OCI-LY7 (cell line): ENCODE measurements around the gene P4HTM. TPM values are rescaled to one million over a fixed set of nuclear protein-coding genes. Genes with fewer than 3 reads are reported as not detected.
A peak's percentile ranks its signal among the peaks of the same experiment; 100 is the strongest.

ENCODE experiments used
- BruUV-seq: library from RNA; stranded (reverse); fragments of 400-500 nt; replicated peaks from 2 replicates; lab custom pipeline; 2021; lab: Mats Ljungman, UMichigan
- CTCF ChIA-PET: fragments of 300-600 bp; sonication (Branson Sonifier 250); formaldehyde crosslinking; loops from one replicate; lab custom pipeline; 2022; ENCODE audit warnings: antibody characterized with exemption; ENCODE audit not compliant: unreplicated experiment; lab: Charles Lee
- POLR2A ChIA-PET: fragments of 300-600 bp; sonication (Branson Sonifier 250); formaldehyde crosslinking; loops from one replicate; lab custom pipeline; 2022; ENCODE audit warnings: antibody characterized with exemption; lab: Charles Lee
- DNase-seq: peaks from one replicate; pipeline ENCODE4 v3.0.0-alpha.2; 2015; ENCODE audit warnings: low spot score
- H2AFZ ChIP-seq: fragments of 200-600 bp; sonication (generic), shearing (Covaris generic); 2 replicates; pipeline ENCODE4 v1.6.1; 2014; ENCODE audit warnings: mild to moderate bottlenecking, antibody characterized with exemption, low read length, moderate library complexity
- H3K27ac ChIP-seq: fragments of 200-600 bp; sonication (generic); 2 replicates; pipeline ENCODE4 v1.5.1; 2014; ENCODE audit warnings: mixed run types, low read depth, mild to moderate bottlenecking, moderate library complexity, low read length, inconsistent platforms; ENCODE audit not compliant: poor library complexity, severe bottlenecking
- H3K36me3 ChIP-seq: fragments of 200-600 bp; sonication (generic); 2 replicates; pipeline ENCODE4 v1.6.1; 2014; ENCODE audit warnings: mild to moderate bottlenecking, antibody characterized with exemption, low read length, moderate library complexity, mixed read lengths; ENCODE audit not compliant: insufficient read depth
- H3K4me1 ChIP-seq: fragments of 200-600 bp; sonication (generic); 2 replicates; pipeline ENCODE4 v1.5.1; 2014; ENCODE audit warnings: mild to moderate bottlenecking, low read length; ENCODE audit not compliant: insufficient read depth, poor library complexity, severe bottlenecking
- H3K4me2 ChIP-seq: fragments of 200-600 bp; sonication (generic); 2 replicates; pipeline ENCODE4 v1.6.1; 2014; ENCODE audit warnings: mild to moderate bottlenecking, low read length
- H3K4me3 ChIP-seq: fragments of 200-600 bp; sonication (generic); 2 replicates; pipeline ENCODE4 v1.5.1; 2014; ENCODE audit warnings: mild to moderate bottlenecking, low read depth, low read length; ENCODE audit not compliant: poor library complexity, severe bottlenecking
- H3K79me2 ChIP-seq: fragments of 200-600 bp; sonication (generic); 2 replicates; pipeline ENCODE4 v1.6.1; 2016; ENCODE audit warnings: low read depth, mild to moderate bottlenecking, low read length, moderate library complexity, mixed read lengths; ENCODE audit not compliant: insufficient read depth
- H3K9me2 ChIP-seq: fragments of 200-600 bp; sonication (generic); 2 replicates; pipeline ENCODE4 v1.6.1; 2016; ENCODE audit warnings: mild to moderate bottlenecking, low read length, mixed read lengths; ENCODE audit not compliant: insufficient read depth
- H3K9me3 ChIP-seq: fragments of 200-600 bp; sonication (generic); 2 replicates; pipeline ENCODE4 v1.6.1; 2014; ENCODE audit warnings: mild to moderate bottlenecking, mixed run types, low read length, mixed read lengths
- H4K20me1 ChIP-seq: fragments of 200-600 bp; sonication (generic); 2 replicates; pipeline ENCODE4 v1.6.1; 2014; ENCODE audit warnings: mild to moderate bottlenecking, antibody characterized with exemption, low read length, moderate library complexity, mixed read lengths; ENCODE audit not compliant: insufficient read depth
- CTCF ChIP-seq: fragments of 200-600 bp; sonication (generic); conservative IDR thresholded peaks from 2 replicates; pipeline ENCODE4 v1.5.1; 2014; ENCODE audit warnings: mild to moderate bottlenecking, antibody characterized with exemption, low read length, moderate library complexity, mixed read lengths
- EZH2phosphoT487 ChIP-seq: fragments of 200-600 bp; sonication (generic); IDR thresholded peaks from 2 replicates; pipeline ENCODE4 v1.6.1; 2018; ENCODE audit warnings: low read depth, borderline replicate concordance, mild to moderate bottlenecking, mixed run types, antibody characterized with exemption, low read length, moderate library complexity, mixed read lengths
- intact Hi-C: fragments of 100-400 bp; cut with micrococcal nuclease; formaldehyde crosslinking; loops from one replicate; pipeline ENCODE4 v1.10.0; 2022; ENCODE audit not compliant: unreplicated experiment
- total RNA-seq, 2 experiments: library from RNA; depleted of rRNA in 1 of 2; stranded (reverse); fragments of >200 nt in 1 of 2; shearing (Covaris generic) in 1 of 2; gene quantifications; 2 replicates each; pipeline ENCODE4 v1.2.3, GENCODE V29; 2014 to 2022

Gene P4HTM
- total RNA-seq, 2 experiments from 2014 or later: 36.9 to 45.3 TPM

GRCh38 chr3:49021813-49022687 is 32.0 kb downstream of the P4HTM start, which contains the start of gene NDUFAF3:
TSS of gene NDUFAF3 (plus strand) at chr3:49022121. CDS start at chr3:49022145, 24 bp downstream.
- DNase-seq: peak; percentile 99
- BruUV-seq: no TSS peak
- Histone ChIP-seq H3K9me2 (no peaks in the 10 kb centered on the region), H3K79me2 (peaks cover 41% of the 10 kb centered on the region; the same call in 1 of the 2 replicates), H3K4me1 (peaks cover 65% of the 10 kb centered on the region), H3K27ac (peak within 1 kb of the TSS; percentile 93), H3K9me3 (no peaks in the 10 kb centered on the region), H3K36me3 (peaks cover 48% of the 10 kb centered on the region), H3K4me3 (peak within 1 kb of the TSS; percentile 80), H4K20me1 (0 out of 2 replicates have a peak, but pooled peaks cover 4% of the 10 kb centered on the region), H2AFZ (peak within 1 kb of the TSS; percentile 36; the same call in 1 of the 2 replicates), H3K4me2 (peak within 1 kb of the TSS; percentile 93)
- TF ChIP-seq CTCF (peak; percentile 84), EZH2phosphoT487 (no peak)
- CTCF ChIA-PET: interaction anchor here (0.6 kb wide), 1 partner anchor 734 kb away, joined by 3 read pairs; no protein-coding TSS in a partner anchor
- POLR2A ChIA-PET: interaction anchor here (0.6 to 4.4 kb wide), 8 partner anchors 14 to 382 kb away, joined by 3 to 42 read pairs (median 4); partner anchors contain the start of genes P4HTM, QRICH1 and WDR6
- intact Hi-C loops: loop anchor here (1.0 to 5.0 kb wide), 4 partner anchors 33 to 780 kb away; partner anchors contain the start of genes APEH, INKA1 and QRICH1

DNA sequence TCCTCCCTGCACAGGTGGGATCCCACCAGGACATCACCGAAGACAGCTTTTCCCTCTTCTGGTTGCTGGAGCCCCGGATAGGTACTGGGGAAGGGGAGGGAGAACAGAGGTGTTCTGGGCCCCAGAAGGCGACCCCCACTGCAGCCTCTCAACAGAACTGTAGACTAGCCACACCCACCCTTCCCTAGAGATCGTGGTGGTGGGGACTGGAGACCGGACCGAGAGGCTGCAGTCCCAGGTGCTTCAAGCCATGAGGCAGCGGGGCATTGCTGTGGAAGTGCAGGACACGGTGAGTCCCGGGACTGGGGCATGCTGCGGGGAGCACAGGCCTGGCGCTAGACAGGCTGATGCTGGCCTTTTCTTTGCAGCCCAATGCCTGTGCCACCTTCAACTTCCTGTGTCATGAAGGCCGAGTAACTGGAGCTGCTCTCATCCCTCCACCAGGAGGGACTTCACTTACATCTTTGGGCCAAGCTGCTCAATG is 32.7 kb downstream of the P4HTM start:
- peak overlapping the region; percentile 80 for H3K4me3 ChIP-seq
- peaks cover 67% of the 10 kb centered on the region for H3K4me1 ChIP-seq
- CTCF ChIA-PET: no interaction called here
- H3K4me2 ChIP-seq: peak overlapping the region; percentile 93
- no peaks in the 10 kb centered on the region for H3K9me3 ChIP-seq
- H3K79me2 ChIP-seq: peaks cover 48% of the 10 kb centered on the region
- no TSS peak for BruUV-seq
- H2AFZ ChIP-seq: no peak overlapping the region; the same call in 1 of the 2 replicates
- DNase-seq: peak; percentile 59
- intact Hi-C loops: loop anchor here (5.0 kb wide), 1 partner anchor 780 kb away; the partner anchor contains the start of gene INKA1
- TF ChIP-seq EZH2phosphoT487 (no peak), CTCF (no peak)
- peak overlapping the region; percentile 93 for H3K27ac ChIP-seq
- 0 out of 2 replicates have a peak, but pooled peaks cover 4% of the 10 kb centered on the region for H4K20me1 ChIP-seq
- no peaks in the 10 kb centered on the region for H3K9me2 ChIP-seq
- H3K36me3 ChIP-seq: peaks cover 55% of the 10 kb centered on the region
- POLR2A ChIA-PET: interaction anchor here (1.0 to 4.4 kb wide), 3 partner anchors 15 to 70 kb away, joined by 4 to 42 read pairs (median 10); partner anchors contain the start of genes QRICH1 and WDR6
